Stimulated activated naive CD8-positive, alpha-beta T cell treated with anti-CD3 and anti-CD28 coated beads, Interleukin-15, amount 100 ng/mL, for 72 hours (primary cell): ENCODE data around the gene BBLN.

Experiments used
- ATAC-seq: fragments of 150-1000 bp; cut with Tn5 transposase; 2 replicates; pipeline ENCODE4 v1.10.0; 2021; ENCODE audit warnings: mild to moderate bottlenecking, moderate library complexity
- DNase-seq, 2 donors: peaks; one replicate each; pipeline ENCODE4 v3.0.0; 2021 to 2022
- H3K27ac Mint-ChIP-seq, 2 donors: one replicate each; pipeline ENCODE4 v1.8.0; 2022; ENCODE audit warnings: mild to moderate bottlenecking in 2 of 2, mixed read lengths in 2 of 2, moderate library complexity in 2 of 2
- H3K27me3 Mint-ChIP-seq: one replicate; pipeline ENCODE4 v1.8.0; 2022; ENCODE audit warnings: mixed read lengths
- H3K4me1 Mint-ChIP-seq: one replicate; pipeline ENCODE4 v1.8.0; 2022; ENCODE audit warnings: mild to moderate bottlenecking, mixed read lengths
- H3K4me3 Mint-ChIP-seq, 2 donors: one replicate each; pipeline ENCODE4 v1.8.0; 2022; ENCODE audit warnings: mild to moderate bottlenecking in 2 of 2, mixed read lengths in 2 of 2, moderate library complexity in 1 of 2
- H3K9me3 Mint-ChIP-seq, 2 donors: one replicate each; pipeline ENCODE4 v1.8.0; 2022; ENCODE audit warnings: mixed read lengths in 2 of 2

The BBLN gene

GRCh38 chr9:128182893-128183588, 23.0 kb downstream of the BBLN start:
- no peak overlapping the region for H3K27ac Mint-ChIP-seq
- ATAC-seq (no peak), DNase-seq (no peak)
- no peaks in the 10 kb centered on the region for H3K9me3 Mint-ChIP-seq
- peaks cover 16% of the 10 kb centered on the region for H3K4me1 Mint-ChIP-seq
- H3K27me3 Mint-ChIP-seq: no peaks in the 10 kb centered on the region
- no peak overlapping the region for H3K4me3 Mint-ChIP-seq

GRCh38 chr9:128185979-128186965, 26.2 kb downstream of the BBLN start:
- no peak overlapping the region for H3K4me3 Mint-ChIP-seq
- no peak for ATAC-seq
- no peaks in the 10 kb centered on the region for H3K27me3 Mint-ChIP-seq
- H3K9me3 Mint-ChIP-seq: no peaks in the 10 kb centered on the region
- no peak for DNase-seq
- no peak overlapping the region for H3K27ac Mint-ChIP-seq
- H3K4me1 Mint-ChIP-seq: peaks cover 46% of the 10 kb centered on the region

- peaks cover 1% of the 10 kb centered on the region for H3K27me3 Mint-ChIP-seq
- DNase-seq (no peak), ATAC-seq (no peak)
- no peak overlapping the region for H3K4me3 Mint-ChIP-seq
- H3K27ac Mint-ChIP-seq: no peak overlapping the region
- no peaks in the 10 kb centered on the region for H3K9me3 Mint-ChIP-seq
- H3K4me1 Mint-ChIP-seq: peaks cover 55% of the 10 kb centered on the region
Measured at GRCh38 chr9:128187361-128187760, 27.3 kb downstream of the BBLN start.

GRCh38 chr9:128188209-128188608, 28.1 kb downstream of the BBLN start:
- H3K27ac Mint-ChIP-seq: no peak overlapping the region
- no peak for DNase-seq
- H3K27me3 Mint-ChIP-seq: peaks cover 10% of the 10 kb centered on the region
- H3K4me1 Mint-ChIP-seq: peaks cover 63% of the 10 kb centered on the region
- H3K9me3 Mint-ChIP-seq: no peaks in the 10 kb centered on the region
- ATAC-seq: no peak
- no peak overlapping the region for H3K4me3 Mint-ChIP-seq

GRCh38 chr9:128190013-128190412, 29.9 kb downstream of the BBLN start:
- peak overlapping the region; percentile 94 to 96 for H3K4me3 Mint-ChIP-seq
- DNase-seq (no peak), ATAC-seq (no peak)
- peaks cover 65% of the 10 kb centered on the region for H3K4me1 Mint-ChIP-seq
- H3K27ac Mint-ChIP-seq: peak overlapping the region; percentile 13 to 84
- H3K9me3 Mint-ChIP-seq: no peaks in the 10 kb centered on the region
- peaks cover 10% of the 10 kb centered on the region for H3K27me3 Mint-ChIP-seq

- peak overlapping the region; percentile 91 to 96 for H3K27ac Mint-ChIP-seq
Measured at GRCh38 chr9:128190516-128191405, 30.7 kb downstream of the BBLN start.

GRCh38 chr9:128191406-128192046, 31.5 kb downstream of the BBLN start, which contains the start of gene CIZ1:
Gene CIZ1, minus strand, starts transcription at chr9:128191572. Its CDS starts 715 bp downstream, at chr9:128190857.
- Mint-ChIP-seq H3K4me3 (peak within 1 kb of the TSS; percentile 94 to 96), H3K4me1 (peaks cover 60% of the 10 kb centered on the region), H3K27me3 (peaks cover 10% of the 10 kb centered on the region), H3K9me3 (no peaks in the 10 kb centered on the region), H3K27ac (peak within 1 kb of the TSS; percentile 91 to 96)
- peak; percentile 97 for ATAC-seq
- peak; percentile 81 to 86 for DNase-seq

More at GRCh38 chr9:128190516-128191405, 30.7 kb downstream of the BBLN start:
- Mint-ChIP-seq H3K27me3 (peaks cover 10% of the 10 kb centered on the region), H3K9me3 (no peaks in the 10 kb centered on the region), H3K4me1 (peaks cover 65% of the 10 kb centered on the region), H3K4me3 (peak overlapping the region; percentile 94 to 96)
- DNase-seq (peak in 1 of 2 donors; percentile 22), ATAC-seq (peak; percentile 64)

GRCh38 chr9:128192601-128193371, 32.7 kb downstream of the BBLN start:
- Mint-ChIP-seq H3K9me3 (no peaks in the 10 kb centered on the region), H3K27ac (no peak overlapping the region), H3K4me3 (peak overlapping the region in 1 of 2 donors; percentile 49), H3K27me3 (peaks cover 10% of the 10 kb centered on the region), H3K4me1 (peaks cover 57% of the 10 kb centered on the region)
- ATAC-seq (no peak), DNase-seq (no peak)

GRCh38 chr9:128193469-128194096, 33.5 kb downstream of the BBLN start:
- Mint-ChIP-seq H3K9me3 (no peaks in the 10 kb centered on the region), H3K4me3 (no peak overlapping the region), H3K27ac (no peak overlapping the region), H3K27me3 (peaks cover 10% of the 10 kb centered on the region), H3K4me1 (peaks cover 49% of the 10 kb centered on the region)
- ATAC-seq (no peak), DNase-seq (no peak)

GRCh38 chr9:128201441-128202369, 41.6 kb downstream of the BBLN start:
- Mint-ChIP-seq H3K27me3 (peaks cover 26% of the 10 kb centered on the region), H3K4me1 (peaks cover 26% of the 10 kb centered on the region), H3K9me3 (no peaks in the 10 kb centered on the region), H3K27ac (no peak overlapping the region), H3K4me3 (no peak overlapping the region)
- DNase-seq: no peak
- no peak for ATAC-seq

GRCh38 chr9:128202648-128203023, 42.6 kb downstream of the BBLN start:
- Mint-ChIP-seq H3K27ac (peak overlapping the region; percentile 90 to 97), H3K27me3 (peaks cover 26% of the 10 kb centered on the region), H3K9me3 (no peaks in the 10 kb centered on the region), H3K4me3 (peak overlapping the region; percentile 73 to 82), H3K4me1 (peaks cover 26% of the 10 kb centered on the region)
- peak; percentile 8 for ATAC-seq
- DNase-seq: no peak

GRCh38 chr9:128203024-128203706, 43.1 kb downstream of the BBLN start, which contains the start of gene DNM1:
Gene DNM1, plus strand, starts transcription at chr9:128203379. Its CDS starts 92 bp downstream, at chr9:128203471.
- peak within 1 kb of the TSS; percentile 90 to 97 for H3K27ac Mint-ChIP-seq
- DNase-seq (peak; percentile 75 to 83), ATAC-seq (peak; percentile 90)
- H3K27me3 Mint-ChIP-seq: peaks cover 26% of the 10 kb centered on the region
- H3K4me1 Mint-ChIP-seq: peaks cover 26% of the 10 kb centered on the region
- H3K9me3 Mint-ChIP-seq: no peaks in the 10 kb centered on the region
- H3K4me3 Mint-ChIP-seq: peak within 1 kb of the TSS; percentile 73 to 82
